NOMO-1 treated with dmso at 0.1 percent for 144 hours (cell line): ENCODE data around the gene CLPTM1L.
"Not testable (repeated sequence)": the region's sequence is repeated elsewhere in the genome, so short reads cannot be mapped to it uniquely, and the experiment has no call there.

Source experiments
- DNase-seq: peaks from one replicate; lab custom pipeline; 2025; ENCODE audit not compliant: unreplicated experiment; lab: John Stamatoyannopoulos, UW

The CLPTM1L gene

DNA sequence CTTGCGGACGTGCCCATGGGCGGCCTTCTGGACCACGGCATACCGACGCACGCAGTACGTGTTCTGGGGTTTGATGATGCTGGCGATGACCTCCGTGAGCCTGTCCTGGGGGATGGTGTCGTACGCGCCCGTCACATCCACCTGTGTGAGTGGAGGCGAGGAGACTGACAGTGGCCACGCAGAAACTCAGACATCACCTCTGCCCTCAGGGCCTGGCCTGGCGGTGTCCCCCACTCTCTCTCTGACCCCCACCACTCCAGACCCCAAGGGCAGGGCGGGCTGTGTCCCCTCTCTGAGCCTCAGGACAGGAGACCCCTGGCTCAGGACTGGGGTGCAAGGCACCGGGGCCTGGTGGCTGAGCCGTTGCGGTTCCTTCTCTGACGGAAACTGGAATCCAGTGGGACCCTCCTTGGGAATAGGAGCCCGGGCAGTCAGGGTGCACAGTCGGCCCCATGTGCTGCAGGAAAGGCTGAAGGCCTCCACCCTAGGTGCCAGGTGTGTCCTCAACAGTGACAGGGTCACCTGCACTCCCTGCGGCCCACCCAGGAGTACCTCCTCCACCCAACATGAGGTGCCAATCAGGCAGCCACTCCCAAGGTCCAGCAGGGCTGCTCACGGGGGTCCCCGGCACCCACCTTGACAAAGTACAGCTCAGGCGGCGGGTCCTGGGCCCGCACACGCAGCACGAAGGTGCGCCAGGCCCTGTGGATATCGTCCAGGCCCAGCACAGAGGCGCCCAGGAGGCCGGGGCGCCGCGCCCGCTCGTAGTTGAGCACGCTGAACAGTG, 66.0 kb downstream of the CLPTM1L start:
- DNase-seq = no peak

DNA sequence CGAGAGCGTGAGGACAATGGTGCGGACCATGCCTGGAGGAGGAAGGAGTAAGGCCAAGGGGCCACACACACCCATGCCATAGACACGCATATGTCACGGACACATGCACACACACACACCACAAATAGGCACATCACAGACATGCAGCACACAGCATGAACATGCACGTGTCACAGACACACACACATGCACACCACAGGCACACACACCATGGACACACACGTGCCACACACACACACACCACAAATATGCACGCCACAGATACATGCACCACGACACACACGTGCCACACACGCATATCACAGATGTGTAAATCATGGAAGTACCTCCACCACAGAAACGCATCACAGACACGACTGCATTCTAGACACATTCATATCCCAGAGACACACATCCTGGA, 66.7 kb downstream of the CLPTM1L start:
- DNase-seq = no peak

GRCh38 chr5:1277781-1278180, 67.1 kb downstream of the CLPTM1L start:
- no peak for DNase-seq

DNA sequence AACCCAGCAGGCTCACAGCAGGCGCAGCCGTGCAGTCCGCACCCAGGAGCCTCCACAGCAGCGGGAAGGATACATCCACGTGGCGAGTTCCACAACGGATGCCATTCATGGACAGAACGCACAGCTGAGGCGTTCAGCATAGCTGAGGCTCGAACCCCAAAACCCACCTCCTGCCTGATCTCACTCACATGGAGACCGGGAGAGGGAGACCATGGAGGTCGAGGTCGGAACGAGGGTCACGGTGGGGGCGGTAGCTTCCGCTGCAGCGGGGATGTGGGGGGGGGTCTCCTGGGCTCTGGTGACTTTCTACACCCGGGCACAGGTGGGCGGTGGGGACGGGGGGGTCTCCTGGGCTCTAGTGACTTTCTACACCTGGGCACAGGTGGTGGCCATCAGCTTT, 67.6 kb downstream of the CLPTM1L start:
- no peak for DNase-seq

GRCh38 chr5:1276930-1277329, 68.0 kb downstream of the CLPTM1L start:
- DNase-seq = no peak

DNA sequence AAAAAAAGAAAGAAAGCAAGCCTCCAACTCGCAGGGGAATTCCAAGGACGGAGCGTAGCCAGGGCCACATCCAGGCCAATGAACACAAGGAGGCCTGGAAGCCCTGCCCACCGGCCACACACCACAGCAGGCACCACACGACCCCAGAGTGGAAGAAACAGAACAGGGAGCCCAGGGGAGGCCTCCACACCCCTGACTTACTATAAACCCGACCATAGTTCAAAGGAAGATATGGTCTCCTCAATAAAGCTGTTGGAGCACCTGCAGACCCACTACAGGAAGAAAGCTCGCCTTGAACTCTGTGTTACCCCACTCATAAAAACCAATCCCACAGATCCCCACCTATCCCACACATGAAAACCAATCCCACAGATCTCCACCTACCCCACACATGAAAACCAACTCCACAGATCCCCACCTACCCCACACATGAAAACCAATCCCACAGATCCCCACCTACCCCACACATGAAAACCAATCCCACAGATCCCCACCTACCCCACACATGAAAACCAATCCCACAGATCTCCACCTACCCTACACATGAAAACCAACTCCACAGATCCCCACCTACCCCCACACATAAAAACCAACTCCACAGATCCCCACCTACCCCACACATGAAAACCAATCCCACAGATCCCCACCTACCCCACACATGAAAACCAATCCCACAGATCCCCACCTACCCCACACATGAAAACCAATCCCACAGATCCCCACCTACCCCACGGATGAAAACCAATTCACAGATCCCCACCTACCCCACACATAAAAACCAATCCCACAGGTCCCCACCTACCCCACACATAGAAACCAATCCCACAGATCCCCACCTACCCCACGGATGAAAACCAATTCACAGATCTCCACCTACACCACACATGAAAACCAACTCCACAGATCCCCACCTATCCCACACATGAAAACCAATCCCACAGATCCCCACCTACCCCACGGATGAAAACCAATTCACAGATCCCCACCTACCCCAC, 69.2 kb downstream of the CLPTM1L start:
- DNase-seq = not testable (repeated sequence)

DNA sequence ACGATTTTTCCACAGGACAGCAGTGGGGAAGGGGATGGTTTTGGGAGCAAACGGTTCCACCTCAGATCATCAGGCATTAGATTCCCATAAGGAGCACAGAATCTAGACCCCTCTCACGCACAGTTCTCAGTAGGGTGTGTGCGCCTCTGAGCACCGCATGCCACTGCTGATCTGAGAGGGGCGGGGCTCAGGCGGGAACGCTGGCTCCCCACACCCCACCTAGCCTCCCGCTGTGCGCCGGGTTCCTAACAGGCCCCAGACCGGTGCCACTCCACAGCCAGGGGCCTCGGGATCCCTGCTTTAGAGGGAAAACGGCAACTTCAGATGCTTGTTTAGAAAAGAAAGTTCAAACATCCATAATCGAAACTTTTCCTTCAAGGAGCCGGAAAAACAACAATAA, 70.4 kb downstream of the CLPTM1L start:
- DNase-seq = no peak

- no peak for DNase-seq
Observed at GRCh38 chr5:1273745-1274144, 71.2 kb downstream of the CLPTM1L start.

DNA sequence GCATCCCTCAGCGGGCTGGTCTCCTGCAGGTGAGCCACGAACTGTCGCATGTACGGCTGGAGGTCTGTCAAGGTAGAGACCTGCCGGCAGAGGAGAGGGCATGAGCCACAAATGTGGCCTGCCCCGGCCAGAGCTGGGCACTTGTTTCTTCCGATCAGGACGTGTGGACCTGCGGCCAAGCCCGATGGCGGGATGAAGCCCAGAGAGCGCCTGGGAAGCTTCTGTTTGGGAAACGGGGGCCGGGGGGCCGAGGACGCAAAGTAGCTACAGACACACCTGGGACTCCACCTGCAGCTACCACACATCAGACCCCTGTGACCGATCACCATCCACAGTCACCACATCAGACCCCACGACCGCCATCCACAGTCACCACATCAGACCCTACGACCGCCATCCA, 72.7 kb downstream of the CLPTM1L start:
- no peak for DNase-seq

DNA sequence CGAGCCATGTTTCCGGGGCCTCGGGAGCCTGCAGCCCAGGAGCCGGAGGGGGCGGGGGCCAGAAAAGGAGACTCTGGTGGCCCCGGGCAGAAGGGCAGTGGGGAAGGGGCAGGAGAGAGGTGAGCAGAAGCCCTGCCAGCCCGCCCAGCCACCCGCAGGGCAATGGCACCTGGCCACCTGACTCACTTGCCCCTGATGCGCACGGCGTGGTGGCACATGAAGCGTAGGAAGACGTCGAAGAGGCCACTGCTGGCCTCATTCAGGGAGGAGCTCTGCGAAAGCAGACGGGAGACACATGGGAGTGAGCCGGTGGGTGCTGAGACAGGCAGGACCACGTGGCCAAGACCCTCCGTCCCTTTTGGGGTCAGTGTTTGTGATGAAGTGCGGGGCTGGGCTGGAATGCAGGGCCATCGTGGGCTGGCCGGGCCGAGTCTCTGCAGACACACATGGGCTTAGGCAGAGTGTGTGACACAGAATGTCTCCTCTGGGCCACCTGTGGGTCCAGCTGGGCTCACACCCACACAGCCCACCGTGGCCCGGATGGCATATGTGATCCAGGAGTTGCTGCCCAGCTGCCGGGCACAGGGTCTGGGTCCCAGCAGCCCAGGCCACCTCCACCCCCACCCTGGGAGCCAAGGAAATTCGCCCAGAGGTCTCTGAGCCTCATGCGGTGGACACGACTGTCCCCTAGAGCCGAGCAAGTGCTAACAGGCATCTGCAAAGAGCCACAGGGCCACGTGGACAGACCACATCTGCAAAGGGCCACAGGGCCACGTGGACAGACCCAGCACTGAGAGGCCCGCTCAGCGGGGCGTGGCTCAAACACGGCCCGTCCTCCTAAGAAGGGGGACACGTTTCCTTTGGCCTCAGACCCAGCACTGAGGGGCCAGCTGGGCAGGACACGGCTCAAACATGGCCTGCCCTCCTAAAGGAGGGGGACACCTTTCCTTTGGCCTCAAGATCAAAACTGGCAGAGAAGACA, 73.7 kb downstream of the CLPTM1L start:
- no peak for DNase-seq

DNA sequence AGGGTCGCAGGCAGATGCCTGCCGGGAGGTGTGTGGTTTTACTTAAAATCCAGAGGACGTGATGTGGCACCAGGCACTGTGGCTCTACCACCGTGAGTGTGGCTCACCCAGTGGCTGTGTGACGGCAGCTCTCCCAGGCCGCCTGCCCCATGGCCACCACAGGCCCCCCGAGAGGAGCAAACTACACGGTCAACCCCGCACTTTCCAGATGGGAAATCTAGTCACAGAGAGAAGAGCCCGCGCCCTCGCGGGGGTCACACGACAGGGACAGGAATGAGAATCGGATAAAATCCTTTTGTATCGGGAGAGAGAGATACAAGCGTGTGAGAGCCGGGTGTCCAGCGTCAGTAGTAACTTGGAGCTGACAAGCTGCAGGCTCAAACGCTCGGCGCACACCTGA, 74.5 kb downstream of the CLPTM1L start:
- DNase-seq = no peak

GRCh38 chr5:1268666-1269065, 76.2 kb downstream of the CLPTM1L start:
- no peak for DNase-seq

GRCh38 chr5:1268056-1268455, 76.8 kb downstream of the CLPTM1L start:
- no peak for DNase-seq
